K562 (cell line): ENCODE measurements around the gene SLC45A3. TPM values are rescaled to one million over a fixed set of nuclear protein-coding genes. Genes with fewer than 3 reads are reported as not detected.
A peak's percentile ranks its signal among the peaks of the same experiment; 100 is the strongest.

ENCODE experiments used
- ARID1B ChIP-seq: fragments of 450-650 bp; IDR thresholded peaks from 2 replicates; pipeline ENCODE4 v1.6.1; 2016; ENCODE audit warnings: antibody characterized with exemption, mild to moderate bottlenecking, inconsistent platforms
- ATF4 ChIP-seq: fragments of 450-650 bp; formaldehyde crosslinking; IDR thresholded peaks from 2 replicates; pipeline ENCODE4 v1.4.0; 2022; ENCODE audit warnings: mild to moderate bottlenecking, moderate library complexity
- C11orf30 ChIP-seq: fragments of 450-650 bp; IDR thresholded peaks from 2 replicates; pipeline ENCODE4 v1.6.1; 2016; ENCODE audit warnings: low read depth, mild to moderate bottlenecking
- CCNT2 ChIP-seq: IDR thresholded peaks from 2 replicates; pipeline ENCODE4 v1.6.1; 2011; ENCODE audit warnings: borderline replicate concordance, low read depth, mild to moderate bottlenecking, moderate library complexity, mixed read lengths, low read length; ENCODE audit not compliant: insufficient read length; ENCODE audit errors: extremely low read depth
- DACH1 ChIP-seq: fragments of 450-650 bp; IDR thresholded peaks from 2 replicates; pipeline ENCODE4 v1.6.1; 2018; ENCODE audit not compliant: partially characterized antibody
- E4F1 ChIP-seq: fragments of 250-450 bp; sonication (Bioruptor Pico); IDR thresholded peaks from 2 replicates; pipeline ENCODE4 v1.5.0; 2021; ENCODE audit warnings: mild to moderate bottlenecking, borderline replicate concordance
- HDAC6 ChIP-seq: IDR thresholded peaks from 2 replicates; pipeline ENCODE4 v1.6.1; 2012; ENCODE audit warnings: low read depth, mild to moderate bottlenecking, control low read depth, inconsistent platforms, low read length, moderate library complexity
- ILF3 ChIP-seq: fragments of 450-650 bp; IDR thresholded peaks from 2 replicates; pipeline ENCODE4 v1.6.1; 2018; ENCODE audit warnings: antibody characterized with exemption, mild to moderate bottlenecking, moderate library complexity, borderline replicate concordance
- MAFK ChIP-seq: IDR thresholded peaks from 2 replicates; pipeline ENCODE4 v1.6.1; 2011; ENCODE audit warnings: low read length, improper control_type of control experiment
- NEUROD1 ChIP-seq: fragments of 150-350 bp; IDR thresholded peaks from 2 replicates; pipeline ENCODE4 v1.6.1; 2014; ENCODE audit warnings: borderline replicate concordance, low read length, low read depth; ENCODE audit not compliant: partially characterized antibody
- NFE2 ChIP-seq: IDR thresholded peaks from 2 replicates; pipeline ENCODE4 v1.6.1; 2014; ENCODE audit warnings: antibody characterized with exemption, low read depth
- POLR2G ChIP-seq: fragments of 200-400 bp; formaldehyde crosslinking; IDR thresholded peaks from 2 replicates; pipeline ENCODE4 v1.6.1; 2017; ENCODE audit warnings: low read depth, mild to moderate bottlenecking, antibody characterized with exemption, low read length, moderate library complexity
- PTTG1 ChIP-seq: fragments of 450-650 bp; IDR thresholded peaks from 2 replicates; pipeline ENCODE4 v1.6.1; 2016; ENCODE audit warnings: low read depth, mild to moderate bottlenecking, missing genetic modification characterization, missing compliant biosample characterization
- RBM17 ChIP-seq: fragments of 200-400 bp; formaldehyde crosslinking; IDR thresholded peaks from 2 replicates; pipeline ENCODE4 v1.6.1; 2017; ENCODE audit warnings: low read depth, mild to moderate bottlenecking, low read length, borderline replicate concordance
- SFPQ ChIP-seq: fragments of 200-400 bp; formaldehyde crosslinking; IDR thresholded peaks from 2 replicates; pipeline ENCODE4 v1.6.1; 2017; ENCODE audit warnings: mild to moderate bottlenecking, low read depth, low read length, moderate library complexity
- SIRT6 ChIP-seq: IDR thresholded peaks from one replicate; pipeline ENCODE4 v1.6.1; 2012; ENCODE audit warnings: low read depth, mild to moderate bottlenecking, control low read depth, inconsistent platforms, low read length, moderate library complexity
- TOE1 ChIP-seq, 2 experiments: fragments of 450-650 bp in 1 of 2; sonication (generic) in 1 of 2; formaldehyde crosslinking in 1 of 2; IDR thresholded peaks; 2 replicates each; pipeline versions ENCODE4 v1.7.1 to v1.8.0; 2016 to 2022; ENCODE audit warnings: borderline replicate concordance in 2 of 2, mild to moderate bottlenecking in 2 of 2, antibody characterized with exemption in 1 of 2, inconsistent platforms in 1 of 2, low read depth in 1 of 2, missing genetic modification reagents in 1 of 2, moderate library complexity in 1 of 2
- YY1 ChIP-seq, 3 experiments: IDR thresholded peaks; 2 replicates each; pipeline ENCODE4 v1.6.1; 2011; ENCODE audit warnings: low read length in 2 of 3, mild to moderate bottlenecking in 2 of 3, moderate library complexity in 2 of 3, borderline replicate concordance in 1 of 3, control low read depth in 1 of 3, low read depth in 1 of 3; ENCODE audit not compliant: insufficient read depth in 3 of 3, insufficient replicate concordance in 2 of 3, control insufficient read depth in 1 of 3, insufficient read length in 1 of 3; ENCODE audit errors: extremely low read depth in 1 of 3
- ZNF347 ChIP-seq: fragments of 450-650 bp; formaldehyde crosslinking; IDR thresholded peaks from 2 replicates; pipeline ENCODE4 v1.4.0; 2020; ENCODE audit warnings: low read depth, mild to moderate bottlenecking, moderate library complexity
- polyA plus RNA-seq, 8 experiments: library from polyadenylated mRNA; depleted of rRNA in 4 of 8; stranded (reverse) in 5 of 8; unstranded in 3 of 8; fragments of >200 nt; fragmentation: Nextera tagmentation in 2 of 8; fragmentation: Illumina TruSeq in 1 of 8; extraction: Ambion mirVana in 2 of 8; extraction: Trizol in 1 of 8; gene quantifications; 2 replicates each; pipeline versions ENCODE4 v1.2.1 to v1.2.3, GENCODE V29; 2011 to 2014; ENCODE audit warnings: inconsistent platforms in 1 of 8, missing spikeins in 1 of 8
- total RNA-seq, 7 experiments: library from RNA; depleted of rRNA in 6 of 7; stranded (reverse); fragments of >200 nt in 6 of 7; fragmentation: Illumina TruSeq in 2 of 7; extraction: Trizol in 2 of 7; gene quantifications; 2 replicates each; pipeline versions ENCODE4 v1.2.1 to v1.2.3, GENCODE V29; 2011 to 2021; ENCODE audit warnings: low replicate concordance in 1 of 7

SLC45A3 gene
- total and polyA plus RNA-seq, 9 of the 15 experiments (the other 6 are each of a cell fraction or from before 2014, with no cell fraction given) = 0.06 to 3.3 (median 1.3) TPM

- TF ChIP-seq NFE2 = peak; percentile 45; the same call in 1 of the 2 replicates
- no peak for TF ChIP-seq HDAC6
- TF ChIP-seq YY1 (IDR thresholded peaks at IDR 0.05; ENCODE audit: borderline replicate concordance in 1 of 3, control insufficient read depth in 1 of 3, extremely low read depth in 1 of 3, insufficient read depth in 3 of 3, insufficient read length in 1 of 3, insufficient replicate concordance in 2 of 3, low read depth in 1 of 3, low read length in 2 of 3) = no peak
- TF ChIP-seq PTTG1 (tag) = no peak
- TF ChIP-seq DACH1 = no peak
- peak; percentile 89 for TF ChIP-seq ARID1B
- TF ChIP-seq ILF3 = no peak
- no peak for TF ChIP-seq POLR2G
- TF ChIP-seq ATF4 (CRISPR knock-in tag) = peak; percentile 42; the same call in 1 of the 2 replicates
- peak; percentile 54 for TF ChIP-seq C11orf30
- no peak for TF ChIP-seq RBM17
- no peak for TF ChIP-seq SIRT6
- peak; percentile 67 for TF ChIP-seq CCNT2
- peak; percentile 34; the same call in 1 of the 2 replicates for TF ChIP-seq TOE1 (IDR thresholded peaks at IDR 0.05; ENCODE audit: borderline replicate concordance)
- no peak for TF ChIP-seq TOE1 (CRISPR knock-in tag; IDR thresholded peaks at IDR 0.05; ENCODE audit: borderline replicate concordance, low read depth)
- TF ChIP-seq ZNF347 = no peak
- no peak for TF ChIP-seq E4F1 (CRISPR knock-in tag)
- no peak for TF ChIP-seq NEUROD1
- no peak for TF ChIP-seq MAFK
- TF ChIP-seq SFPQ = no peak
Measured at GRCh38 chr1:205706601-205707502, 26.5 kb upstream of the SLC45A3 start (continued).
